T47D (cell line): ENCODE measurements around the gene R3HDM2.

Experiments
- DNase-seq, 2 experiments: peaks; one replicate each; pipeline versions ENCODE4 v3.0.0 to v3.0.0-alpha.2; 2011 to 2012; ENCODE audit warnings: low read depth in 1 of 2, low spot score in 1 of 2
- JUND ChIP-seq: IDR thresholded peaks from 2 replicates; pipeline ENCODE4 v1.6.1; 2012; ENCODE audit warnings: low read depth
- in situ Hi-C: cut with HindIII; loops from 2 replicates; pipeline ENCODE4 v1.10.0; 2016; ENCODE audit warnings: low sequenced_read_pairs, low pct_unique_long_range_greater_than_20kb

The R3HDM2 gene

GRCh38 chr12:57229634-57230380, 201.0 kb downstream of the R3HDM2 start, which contains the start of gene SHMT2:
Gene SHMT2, plus strand, starts transcription at chr12:57229711. Its CDS starts 68 bp downstream, at chr12:57229779.
- peak; percentile 97 to 100 for DNase-seq
- in situ Hi-C loops: no loop called here
- no peak for TF ChIP-seq JUND

GRCh38 chr12:57229046-57229633, 201.7 kb downstream of the R3HDM2 start:
- TF ChIP-seq JUND: no peak
- no peak for DNase-seq
- in situ Hi-C loops: no loop called here

GRCh38 chr12:57227315-57228115, 203.3 kb downstream of the R3HDM2 start:
- peak in 1 of 2 experiments; percentile 77 for DNase-seq
- in situ Hi-C loops: no loop called here
- TF ChIP-seq JUND: no peak

GRCh38 chr12:57226588-57227314, 204.1 kb downstream of the R3HDM2 start:
- no peak for TF ChIP-seq JUND
- in situ Hi-C loops: no loop called here
- DNase-seq: no peak

GRCh38 chr12:57225680-57226210, 205.1 kb downstream of the R3HDM2 start:
- TF ChIP-seq JUND: no peak
- in situ Hi-C loops: no loop called here
- no peak for DNase-seq

GRCh38 chr12:57224973-57225679, 205.7 kb downstream of the R3HDM2 start:
- in situ Hi-C loops: no loop called here
- DNase-seq: no peak
- TF ChIP-seq JUND: no peak

- in situ Hi-C loops: no loop called here
- DNase-seq: no peak
Measured at GRCh38 chr12:57224278-57224972, 206.4 kb downstream of the R3HDM2 start.

GRCh38 chr12:57223191-57224165, 207.4 kb downstream of the R3HDM2 start:
- TF ChIP-seq JUND: no peak
- DNase-seq: no peak
- in situ Hi-C loops: no loop called here

More at GRCh38 chr12:57224278-57224972, 206.4 kb downstream of the R3HDM2 start:
- TF ChIP-seq JUND: no peak

- no peak for DNase-seq
- no peak for TF ChIP-seq JUND
- in situ Hi-C loops: no loop called here
Measured at GRCh38 chr12:57222286-57223190, 208.3 kb downstream of the R3HDM2 start.
